ENCODE results near the gene NANOS1.

The NANOS1 gene

GRCh38 chr10:119058010-119058409, 28.5 kb downstream of the NANOS1 start:
- peaks cover 98% of the 10 kb centered on the region for H3K36me3 ChIP-seq (replicated peaks)
- peaks cover 3% of the 10 kb centered on the region; the same call in 1 of the 2 replicates for H3K4me1 ChIP-seq
- no peaks in the 10 kb centered on the region for H3K27me3 ChIP-seq (ENCODE audit: low read depth)
- in situ Hi-C loops (cut with MboI; ENCODE audit: low sequenced_read_pairs) = loop anchor here (25.0 kb wide), 1 partner anchor 529 kb away; the partner anchor contains the start of gene TIAL1
- no peaks in the 10 kb centered on the region for H3K9me3 ChIP-seq
- no peak for DNase-seq (ENCODE audit: low spot score in 2 of 2)
- H3K4me3 ChIP-seq = no peak overlapping the region

- Histone ChIP-seq H3K36me3 (replicated peaks) (peaks cover 98% of the 10 kb centered on the region), H3K4me3 (no peak overlapping the region), H3K27me3 (ENCODE audit: low read depth) (no peaks in the 10 kb centered on the region), H3K4me1 (peaks cover 3% of the 10 kb centered on the region; the same call in 1 of the 2 replicates), H3K9me3 (no peaks in the 10 kb centered on the region)
- in situ Hi-C loops (cut with MboI; ENCODE audit: low sequenced_read_pairs) = loop anchor here (25.0 kb wide), 1 partner anchor 528 kb away; the partner anchor contains the start of gene TIAL1
- DNase-seq (ENCODE audit: low spot score in 2 of 2) = no peak
Measured at GRCh38 chr10:119059557-119059956, 30.0 kb downstream of the NANOS1 start.

GRCh38 chr10:119060107-119060506, 30.6 kb downstream of the NANOS1 start:
- Histone ChIP-seq H3K36me3 (replicated peaks) (peaks cover 98% of the 10 kb centered on the region), H3K4me1 (peaks cover 3% of the 10 kb centered on the region; the same call in 1 of the 2 replicates), H3K4me3 (no peak overlapping the region), H3K27me3 (ENCODE audit: low read depth) (no peaks in the 10 kb centered on the region), H3K9me3 (no peaks in the 10 kb centered on the region)
- DNase-seq (ENCODE audit: low spot score in 2 of 2) = no peak
- in situ Hi-C loops (cut with MboI; ENCODE audit: low sequenced_read_pairs) = loop anchor here (25.0 kb wide), 1 partner anchor 527 kb away; the partner anchor contains the start of gene TIAL1

- no peaks in the 10 kb centered on the region for H3K27me3 ChIP-seq (ENCODE audit: low read depth)
- H3K36me3 ChIP-seq (replicated peaks) = peaks cover 97% of the 10 kb centered on the region
- in situ Hi-C loops (cut with MboI; ENCODE audit: low sequenced_read_pairs) = loop anchor here (25.0 kb wide), 1 partner anchor 526 kb away; the partner anchor contains the start of gene TIAL1
- no peaks in the 10 kb centered on the region for H3K9me3 ChIP-seq
- peaks cover 3% of the 10 kb centered on the region; the same call in 1 of the 2 replicates for H3K4me1 ChIP-seq
- no peak overlapping the region for H3K4me3 ChIP-seq
- no peak for DNase-seq (ENCODE audit: low spot score in 2 of 2)
Measured at GRCh38 chr10:119061352-119061751, 31.8 kb downstream of the NANOS1 start.

- Histone ChIP-seq H3K9me3 (no peaks in the 10 kb centered on the region), H3K4me3 (no peak overlapping the region), H3K4me1 (peaks cover 3% of the 10 kb centered on the region; the same call in 1 of the 2 replicates), H3K36me3 (replicated peaks) (peaks cover 96% of the 10 kb centered on the region), H3K27me3 (ENCODE audit: low read depth) (no peaks in the 10 kb centered on the region)
- in situ Hi-C loops (cut with MboI; ENCODE audit: low sequenced_read_pairs) = loop anchor here (25.0 kb wide), 1 partner anchor 525 kb away; the partner anchor contains the start of gene TIAL1
- no peak for DNase-seq (ENCODE audit: low spot score in 2 of 2)
Measured at GRCh38 chr10:119061926-119062325, 32.4 kb downstream of the NANOS1 start.

- DNase-seq (ENCODE audit: low spot score in 2 of 2) = no peak
- Histone ChIP-seq H3K36me3 (replicated peaks) (peaks cover 81% of the 10 kb centered on the region), H3K4me1 (peaks cover 5% of the 10 kb centered on the region; the same call in 1 of the 2 replicates), H3K27me3 (ENCODE audit: low read depth) (no peaks in the 10 kb centered on the region), H3K4me3 (no peak overlapping the region), H3K9me3 (no peaks in the 10 kb centered on the region)
- in situ Hi-C loops (cut with MboI; ENCODE audit: low sequenced_read_pairs) = loop anchor here (25.0 kb wide), 1 partner anchor 517 kb away; the partner anchor contains the start of gene TIAL1
Measured at GRCh38 chr10:119070395-119071165, 41.1 kb downstream of the NANOS1 start.

GRCh38 chr10:119073584-119073983, 44.1 kb downstream of the NANOS1 start:
- no peaks in the 10 kb centered on the region for H3K27me3 ChIP-seq (ENCODE audit: low read depth)
- peaks cover 17% of the 10 kb centered on the region for H3K4me1 ChIP-seq
- no peak overlapping the region for H3K4me3 ChIP-seq
- H3K9me3 ChIP-seq = no peaks in the 10 kb centered on the region
- DNase-seq (ENCODE audit: low spot score in 2 of 2) = no peak
- in situ Hi-C loops (cut with MboI; ENCODE audit: low sequenced_read_pairs) = loop anchor here (25.0 kb wide), 1 partner anchor 514 kb away; the partner anchor contains the start of gene TIAL1
- peaks cover 57% of the 10 kb centered on the region for H3K36me3 ChIP-seq (replicated peaks)

GRCh38 chr10:119078422-119079179, 49.1 kb downstream of the NANOS1 start:
- Histone ChIP-seq H3K4me3 (peak overlapping the region; percentile 95), H3K9me3 (no peaks in the 10 kb centered on the region), H3K27me3 (ENCODE audit: low read depth) (no peaks in the 10 kb centered on the region), H3K36me3 (replicated peaks) (peaks cover 22% of the 10 kb centered on the region), H3K4me1 (peaks cover 16% of the 10 kb centered on the region)
- in situ Hi-C loops (cut with MboI; ENCODE audit: low sequenced_read_pairs) = no loop called here
- DNase-seq (ENCODE audit: low spot score in 2 of 2) = no peak

GRCh38 chr10:119079599-119080520, 50.3 kb downstream of the NANOS1 start:
- H3K9me3 ChIP-seq = no peaks in the 10 kb centered on the region
- DNase-seq (ENCODE audit: low spot score in 2 of 2) = peak; percentile 50 to 80
- H3K27me3 ChIP-seq (ENCODE audit: low read depth) = no peaks in the 10 kb centered on the region
- peaks cover 15% of the 10 kb centered on the region for H3K4me1 ChIP-seq
- H3K4me3 ChIP-seq = peak overlapping the region; percentile 95
- in situ Hi-C loops (cut with MboI; ENCODE audit: low sequenced_read_pairs) = no loop called here
- H3K36me3 ChIP-seq (replicated peaks) = peaks cover 15% of the 10 kb centered on the region

GRCh38 chr10:119080521-119081259, 51.2 kb downstream of the NANOS1 start, which contains the start of gene EIF3A:
EIF3A (minus strand) TSS chr10:119080817; CDS start chr10:119080676, 141 bp downstream.
- Histone ChIP-seq H3K27me3 (ENCODE audit: low read depth) (no peaks in the 10 kb centered on the region), H3K36me3 (replicated peaks) (peaks cover 15% of the 10 kb centered on the region), H3K9me3 (no peaks in the 10 kb centered on the region), H3K4me1 (peaks cover 12% of the 10 kb centered on the region), H3K4me3 (peak within 1 kb of the TSS; percentile 95)
- peak; percentile 87 to 93 for DNase-seq (ENCODE audit: low spot score in 2 of 2)
- in situ Hi-C loops (cut with MboI; ENCODE audit: low sequenced_read_pairs) = no loop called here
